PC-9 (cell line): Measurements from ENCODE around the gene MRPS25.

Source experiments
- CTCF ChIP-seq: fragments of 200-600 bp; sonication (generic); conservative IDR thresholded peaks from 2 replicates; pipeline ENCODE4 v1.6.1; 2017; ENCODE audit warnings: mixed run types, antibody characterized with exemption, mild to moderate bottlenecking, moderate library complexity
- EZH2 ChIP-seq: fragments of 200-600 bp; sonication (generic); IDR thresholded peaks from 2 replicates; pipeline ENCODE4 v1.8.0; 2017; ENCODE audit warnings: antibody characterized with exemption, low read depth

- TF ChIP-seq CTCF (no peak), EZH2 (no peak)
Measured at GRCh38 chr3:15009167-15009566, 55.9 kb downstream of the MRPS25 start.
